ENCODE measurements around the gene CACNA2D3.

DNA sequence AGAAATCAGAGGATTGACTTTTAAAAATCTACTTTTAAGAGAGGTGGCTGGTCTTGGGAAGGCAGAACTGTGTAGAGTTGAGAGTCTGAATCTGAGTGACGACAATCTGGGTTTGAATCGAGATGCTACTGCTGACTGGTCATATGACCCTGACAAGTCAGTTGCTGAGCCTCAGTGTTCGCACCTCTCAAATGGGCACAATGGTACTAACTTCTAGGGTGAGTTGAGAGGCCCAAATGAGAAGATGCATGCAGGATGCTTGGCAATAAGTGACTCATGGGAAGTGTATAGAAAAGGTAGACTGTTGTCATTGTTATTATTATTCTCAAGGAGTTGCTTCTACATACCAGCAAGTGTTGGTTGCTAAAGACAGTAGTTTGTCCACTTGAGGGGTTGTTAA is 10.3 kb downstream of the CACNA2D3 start:
- TF ChIP-seq, protein P1, sequence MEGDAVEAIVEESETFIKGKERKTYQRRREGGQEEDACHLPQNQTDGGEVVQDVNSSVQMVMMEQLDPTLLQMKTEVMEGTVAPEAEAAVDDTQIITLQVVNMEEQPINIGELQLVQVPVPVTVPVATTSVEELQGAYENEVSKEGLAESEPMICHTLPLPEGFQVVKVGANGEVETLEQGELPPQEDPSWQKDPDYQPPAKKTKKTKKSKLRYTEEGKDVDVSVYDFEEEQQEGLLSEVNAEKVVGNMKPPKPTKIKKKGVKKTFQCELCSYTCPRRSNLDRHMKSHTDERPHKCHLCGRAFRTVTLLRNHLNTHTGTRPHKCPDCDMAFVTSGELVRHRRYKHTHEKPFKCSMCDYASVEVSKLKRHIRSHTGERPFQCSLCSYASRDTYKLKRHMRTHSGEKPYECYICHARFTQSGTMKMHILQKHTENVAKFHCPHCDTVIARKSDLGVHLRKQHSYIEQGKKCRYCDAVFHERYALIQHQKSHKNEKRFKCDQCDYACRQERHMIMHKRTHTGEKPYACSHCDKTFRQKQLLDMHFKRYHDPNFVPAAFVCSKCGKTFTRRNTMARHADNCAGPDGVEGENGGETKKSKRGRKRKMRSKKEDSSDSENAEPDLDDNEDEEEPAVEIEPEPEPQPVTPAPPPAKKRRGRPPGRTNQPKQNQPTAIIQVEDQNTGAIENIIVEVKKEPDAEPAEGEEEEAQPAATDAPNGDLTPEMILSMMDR (IDR thresholded peaks at IDR 0.05), result no peak
- TF ChIP-seq POLR2AphosphoS5 (IDR thresholded peaks at IDR 0.05; ENCODE audit: insufficient read depth in 1 of 2, low read depth in 1 of 2), result no peak
- TF ChIP-seq POLR2A (IDR thresholded peaks at IDR 0.05), result no peak
